ENCODE data around the gene MT1M.
"Not testable (repeated sequence)": the region's sequence is repeated elsewhere in the genome, so short reads cannot be mapped to it uniquely, and the experiment has no call there.

Gene MT1M

GRCh38 chr16:56632156-56632847 is at the start of gene MT1M:
Gene MT1M, plus strand, starts transcription at chr16:56632659. Its CDS starts 73 bp downstream, at chr16:56632732.
- DNase-seq: no peak

- DNase-seq: not testable (repeated sequence)
Observed at GRCh38 chr16:56582911-56583310, 49.5 kb upstream of the MT1M start.

DNA sequence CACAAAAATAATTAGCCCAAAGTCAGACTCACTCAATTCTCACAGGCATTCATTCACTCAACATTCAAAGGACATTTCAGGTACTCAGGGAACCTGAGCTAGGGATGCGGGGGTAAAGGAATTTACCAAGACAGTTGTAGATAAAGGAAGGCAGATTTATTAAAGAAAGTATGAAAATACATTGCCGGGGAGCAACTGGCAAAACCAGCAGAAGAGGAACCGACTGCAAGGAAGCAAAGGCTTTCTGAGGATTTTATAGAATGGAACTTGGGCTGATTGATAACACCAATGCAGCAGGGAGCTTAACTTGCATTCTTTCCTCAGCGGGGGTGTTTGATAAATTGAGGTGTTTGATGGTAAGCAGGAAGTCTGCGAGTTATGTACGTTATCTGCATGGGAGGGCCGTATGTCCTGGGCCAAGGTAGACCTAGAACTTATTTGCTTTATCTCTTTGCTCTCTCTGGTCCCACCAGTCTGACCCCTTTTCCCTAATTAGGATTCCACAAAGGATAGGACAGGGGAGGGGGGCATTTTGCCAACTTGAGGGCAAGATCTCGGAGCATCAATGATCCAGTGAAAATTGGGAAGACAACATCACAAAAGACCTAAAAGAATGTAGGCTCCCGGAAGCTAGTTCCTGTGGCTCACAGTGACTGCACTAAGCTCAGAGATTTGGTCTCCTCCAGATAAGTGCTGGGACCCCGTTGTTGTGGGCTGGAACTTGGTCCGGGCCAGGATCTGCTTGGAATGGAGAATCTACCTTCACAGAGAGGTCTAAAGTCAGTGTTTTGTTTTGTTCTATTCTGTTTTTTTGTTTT is 48.9 kb upstream of the MT1M start:
- DNase-seq: no peak

DNA sequence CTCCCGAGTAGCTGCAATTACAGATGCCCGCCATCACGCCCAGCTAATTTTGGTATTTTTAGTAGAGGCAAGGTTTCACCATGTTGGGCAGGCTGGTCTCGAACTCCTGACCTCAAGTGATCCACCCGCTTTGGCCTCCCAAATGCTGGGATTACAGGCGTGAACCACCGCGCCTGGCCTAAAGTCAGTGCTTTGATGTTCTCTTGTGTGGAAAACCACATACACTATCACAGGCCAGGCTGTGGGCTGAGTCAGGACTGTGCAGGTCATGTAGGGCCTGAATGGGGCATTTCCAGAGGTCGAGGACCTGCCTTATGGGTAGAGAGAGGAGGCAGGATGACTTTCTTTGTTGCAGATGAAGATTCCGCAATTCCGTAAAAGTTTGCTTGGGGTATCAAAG is 48.2 kb upstream of the MT1M start:
- no peak for DNase-seq

- no peak for DNase-seq
Observed at GRCh38 chr16:56588781-56589140, 43.7 kb upstream of the MT1M start.

- DNase-seq: peak; percentile 64
Observed at GRCh38 chr16:56589141-56590039, 43.1 kb upstream of the MT1M start, which contains the start of gene MT3. Gene MT3, plus strand, starts transcription at chr16:56589528. Its CDS starts 63 bp downstream, at chr16:56589591.

DNA sequence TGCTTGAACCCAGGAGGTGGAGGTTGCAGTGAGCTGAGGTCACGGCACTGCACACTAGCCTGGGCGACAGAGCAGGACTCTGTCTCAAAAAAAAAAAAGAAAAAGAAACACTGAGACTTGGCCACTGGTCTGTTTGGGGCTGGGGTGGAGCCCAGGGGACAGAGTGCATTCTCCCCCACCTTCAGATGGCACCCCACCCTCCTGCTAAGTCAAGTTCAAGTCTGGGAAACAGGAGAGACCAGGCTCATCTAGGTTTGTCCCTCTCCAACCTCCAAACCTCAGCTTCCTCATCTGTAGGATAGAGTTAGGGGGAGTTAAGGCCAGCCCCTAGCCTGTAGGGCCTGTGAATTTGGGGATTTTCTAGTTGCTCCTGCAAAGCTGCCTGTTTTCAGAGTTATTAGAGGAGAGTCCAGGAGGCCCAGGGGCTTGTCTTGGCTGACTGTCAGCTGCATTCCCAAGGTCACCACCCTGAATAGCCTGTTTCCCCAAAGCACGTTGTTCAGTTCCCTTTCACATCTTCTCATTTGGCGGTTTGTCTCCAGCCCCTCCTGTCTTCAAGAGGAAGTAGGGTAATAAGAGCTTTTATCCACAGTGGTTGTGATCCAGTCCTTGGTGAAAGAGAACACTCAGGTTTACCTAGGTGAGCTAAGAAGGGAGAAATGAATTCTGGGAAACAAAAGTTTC is 40.9 kb upstream of the MT1M start:
- no peak for DNase-seq

- no peak for DNase-seq
Observed at GRCh38 chr16:56593573-56594291, 38.7 kb upstream of the MT1M start.

- no peak for DNase-seq
Observed at GRCh38 chr16:56594292-56594619, 38.2 kb upstream of the MT1M start.

DNA sequence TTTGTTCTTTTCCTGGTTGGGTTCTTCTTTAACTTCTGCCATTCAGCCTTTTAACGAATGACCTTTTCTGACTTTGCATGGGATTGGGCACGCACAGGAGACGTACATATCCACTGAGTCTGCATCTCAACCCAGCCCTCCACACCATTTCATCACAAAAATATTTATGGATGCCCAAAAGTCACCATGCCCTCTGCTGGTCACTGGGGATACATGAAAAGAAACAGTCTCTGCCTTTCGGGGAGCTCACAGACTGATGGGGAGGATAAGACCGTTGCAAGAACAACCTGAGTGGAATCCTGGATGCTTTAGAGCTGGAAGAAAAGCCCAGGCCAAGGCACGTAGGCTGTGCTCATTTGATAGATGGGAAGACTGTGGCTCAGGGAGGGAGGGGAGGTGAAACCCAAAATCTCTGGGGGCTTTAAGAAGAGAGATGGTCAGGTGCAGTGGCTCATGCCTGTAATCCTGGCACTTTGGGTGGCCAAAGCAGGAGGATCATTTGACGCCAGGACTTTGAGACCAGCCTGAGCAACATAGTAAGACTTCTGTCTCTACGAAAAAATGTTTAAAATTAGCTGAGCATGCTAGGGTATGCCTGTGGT is 32.0 kb upstream of the MT1M start:
- no peak for DNase-seq

GRCh38 chr16:56601325-56601724 is 31.1 kb upstream of the MT1M start:
- DNase-seq: no peak

DNA sequence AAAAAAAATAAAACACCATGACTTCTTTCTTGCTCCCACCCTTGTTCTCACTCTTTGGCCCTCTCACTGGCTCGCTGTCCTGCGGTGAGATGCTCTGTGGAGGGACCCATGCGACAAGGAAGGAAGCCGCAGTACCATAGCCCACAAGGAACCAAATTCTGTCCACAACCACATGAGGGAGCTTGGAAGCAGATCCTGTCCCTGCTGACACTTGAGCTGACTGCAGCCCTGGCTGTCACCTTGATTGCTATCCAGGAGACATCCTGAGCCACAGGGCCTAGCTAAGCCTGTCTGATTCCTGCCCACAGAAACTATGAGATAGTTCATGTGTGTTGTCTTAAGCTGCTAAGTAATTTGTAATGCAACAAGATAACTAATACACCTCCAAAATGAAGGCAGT is 28.9 kb upstream of the MT1M start:
- DNase-seq: no peak

- no peak for DNase-seq
Observed at GRCh38 chr16:56604966-56605365, 27.5 kb upstream of the MT1M start.

GRCh38 chr16:56605475-56605874 is 27.0 kb upstream of the MT1M start:
- no peak for DNase-seq

DNA sequence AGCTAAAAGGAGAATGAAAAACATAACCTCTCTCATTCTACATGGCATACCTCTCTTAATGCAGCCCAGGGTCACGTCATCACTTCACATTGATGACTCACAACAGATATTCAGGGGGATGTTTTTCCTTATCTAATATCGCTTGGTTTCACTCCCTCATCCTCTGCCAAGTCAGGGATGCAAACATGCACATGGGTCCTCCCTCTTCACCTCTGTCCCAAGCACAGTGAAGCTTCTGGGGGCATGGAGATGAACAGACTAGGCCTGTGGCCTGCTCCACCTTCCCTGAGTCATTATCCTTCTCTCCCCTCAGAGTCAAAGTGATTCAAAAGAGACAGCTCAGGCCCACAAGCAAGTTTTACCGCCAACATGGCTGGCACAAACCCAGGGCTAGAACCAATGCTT is 26.4 kb upstream of the MT1M start:
- no peak for DNase-seq

DNA sequence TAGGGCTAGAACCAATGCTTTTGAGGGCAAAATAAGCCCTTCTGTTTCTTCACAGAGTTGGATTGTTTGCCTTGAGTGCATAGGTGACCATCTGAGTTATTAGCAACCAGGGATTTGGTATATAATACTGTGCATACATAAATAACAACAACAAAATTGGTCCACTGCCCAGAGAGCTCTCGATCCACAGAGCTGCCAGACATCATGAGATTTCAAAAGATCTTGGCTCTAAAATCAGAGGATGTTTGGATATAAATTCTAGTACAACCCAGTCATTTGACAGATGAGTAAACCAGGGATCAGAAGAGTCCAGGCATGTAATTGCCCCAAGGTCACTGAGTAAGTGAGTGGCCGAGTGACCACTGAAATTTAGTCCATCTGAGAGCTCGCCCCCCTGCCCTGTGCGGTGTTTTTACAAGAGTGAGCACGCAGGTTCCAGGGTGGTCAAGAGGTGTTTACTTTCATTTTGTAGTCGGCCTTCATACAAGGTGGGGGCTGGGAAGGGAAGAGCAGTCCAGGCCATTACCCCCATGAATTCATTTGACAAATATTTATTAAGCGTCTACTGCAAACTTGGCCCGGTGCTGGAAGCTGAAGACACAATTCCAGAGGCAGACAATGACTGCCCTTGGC is 25.9 kb upstream of the MT1M start:
- no peak for DNase-seq

GRCh38 chr16:56607109-56607618 is 25.3 kb upstream of the MT1M start:
- no peak for DNase-seq

DNA sequence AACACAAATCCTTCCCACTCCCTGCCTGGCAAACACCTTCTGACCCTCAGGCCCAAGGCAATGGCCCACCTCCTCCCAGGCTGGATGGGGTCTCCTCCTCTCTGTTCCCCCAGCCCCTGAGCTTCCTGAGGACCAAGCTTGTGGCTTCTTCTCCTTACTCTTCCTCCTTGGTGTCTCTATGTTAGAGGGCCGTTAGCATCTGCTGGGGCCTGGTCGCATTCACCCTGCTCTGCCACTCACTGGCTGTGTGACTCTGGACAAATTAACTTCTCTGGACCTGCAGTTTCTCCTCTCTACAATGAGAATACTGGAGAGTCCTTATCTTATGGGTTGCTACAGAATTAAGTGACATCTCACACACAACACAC is 24.8 kb upstream of the MT1M start:
- DNase-seq: no peak

DNA sequence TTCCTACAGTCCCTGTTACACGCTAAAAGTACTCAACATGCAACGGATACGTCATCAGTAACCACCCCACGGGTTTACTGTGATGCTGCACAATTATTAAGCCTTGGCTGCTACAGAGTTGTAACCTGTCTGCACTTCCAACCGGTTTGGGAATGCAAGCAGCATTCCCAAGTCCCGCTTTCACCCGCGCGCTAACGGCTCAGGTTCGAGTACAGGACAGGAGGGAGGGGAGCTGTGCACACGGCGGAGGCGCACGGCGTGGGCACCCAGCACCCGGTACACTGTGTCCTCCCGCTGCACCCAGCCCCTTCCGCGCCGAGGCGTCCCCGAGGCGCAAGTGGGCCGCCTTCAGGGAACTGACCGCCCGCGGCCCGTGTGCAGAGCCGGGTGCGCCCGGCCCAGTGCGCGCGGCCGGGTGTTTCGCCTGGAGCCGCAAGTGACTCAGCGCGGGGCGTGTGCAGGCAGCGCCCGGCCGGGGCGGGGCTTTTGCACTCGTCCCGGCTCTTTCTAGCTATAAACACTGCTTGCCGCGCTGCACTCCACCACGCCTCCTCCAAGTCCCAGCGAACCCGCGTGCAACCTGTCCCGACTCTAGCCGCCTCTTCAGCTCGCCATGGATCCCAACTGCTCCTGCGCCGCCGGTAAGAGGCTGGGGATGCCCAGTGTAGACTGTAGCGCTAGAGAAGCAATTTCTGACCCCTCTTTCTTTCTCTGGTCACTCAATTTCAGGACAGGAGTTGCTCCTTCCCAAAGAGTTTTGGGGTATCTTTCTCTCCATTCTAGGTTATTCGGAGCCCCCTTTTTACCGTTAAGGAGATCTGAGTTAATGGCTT is 24.2 kb upstream of the MT1M start, which contains the start of gene MT2A:
TSS of gene MT2A (plus strand) at position 542 of the 833 bp plus-strand sequence. CDS start at position 614, 72 bp downstream.
- DNase-seq: peak; percentile 92

DNA sequence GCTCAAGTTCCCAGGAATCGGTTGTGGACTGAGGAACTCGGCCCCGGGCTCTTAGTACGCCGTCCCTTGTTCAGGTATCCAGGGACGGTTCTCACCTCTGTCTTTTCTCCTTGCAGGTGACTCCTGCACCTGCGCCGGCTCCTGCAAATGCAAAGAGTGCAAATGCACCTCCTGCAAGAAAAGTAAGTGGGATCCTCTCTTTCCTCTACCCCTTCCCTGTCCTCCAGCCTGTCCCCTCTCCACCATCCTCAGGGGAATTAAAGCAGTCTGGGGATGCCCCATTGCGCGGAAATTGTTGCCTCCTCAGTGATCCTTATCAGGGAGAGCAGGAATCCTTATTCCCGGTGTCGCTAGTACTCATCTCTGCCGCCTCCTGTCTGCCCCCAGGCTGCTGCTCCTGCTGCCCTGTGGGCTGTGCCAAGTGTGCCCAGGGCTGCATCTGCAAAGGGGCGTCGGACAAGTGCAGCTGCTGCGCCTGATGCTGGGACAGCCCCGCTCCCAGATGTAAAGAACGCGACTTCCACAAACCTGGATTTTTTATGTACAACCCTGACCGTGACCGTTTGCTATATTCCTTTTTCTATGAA is 23.5 kb upstream of the MT1M start:
- DNase-seq: peak; percentile 69
